ENCODE measurements around the gene ARCN1.

The ARCN1 gene

GRCh38 chr11:118529584-118530175 is 42.5 kb upstream of the ARCN1 start:
- peak overlapping the region; percentile 99 for H3K27ac ChIP-seq
- no peak for TF ChIP-seq CTCF (conservative IDR thresholded peaks at IDR 0.05)

- peak overlapping the region; percentile 99 for H3K27ac ChIP-seq
- no peak for TF ChIP-seq CTCF (conservative IDR thresholded peaks at IDR 0.05)
These were observed 42.0 kb upstream of the ARCN1 start for GRCh38 chr11:118530180-118530682.

GRCh38 chr11:118530683-118531596 is 41.3 kb upstream of the ARCN1 start, which contains the start of gene TMEM25:
Gene TMEM25 (plus strand): TSS chr11:118531192. CDS start chr11:118531802, 610 bp downstream.
- TF ChIP-seq CTCF (conservative IDR thresholded peaks at IDR 0.05) = no peak
- H3K27ac ChIP-seq = peak within 1 kb of the TSS; percentile 99

GRCh38 chr11:118531597-118532084 is 40.6 kb upstream of the ARCN1 start:
- peak overlapping the region; percentile 99 for H3K27ac ChIP-seq
- no peak for TF ChIP-seq CTCF (conservative IDR thresholded peaks at IDR 0.05)

- peak overlapping the region; percentile 99 for H3K27ac ChIP-seq
- TF ChIP-seq CTCF (conservative IDR thresholded peaks at IDR 0.05) = no peak
These were observed 40.1 kb upstream of the ARCN1 start for GRCh38 chr11:118532091-118532490.

- TF ChIP-seq CTCF (conservative IDR thresholded peaks at IDR 0.05) = no peak
- H3K27ac ChIP-seq = no peak overlapping the region; the same call in 1 of the 2 replicates
These were observed 39.1 kb upstream of the ARCN1 start for GRCh38 chr11:118532852-118533768.
